HEK293 (cell line): ENCODE results near the gene SMIM29.

ENCODE experiments used
- CTCF ChIA-PET: fragments of 350-600 bp; formaldehyde crosslinking; extraction: SDS; loops from one replicate; lab custom pipeline; 2021; ENCODE audit warnings: antibody characterized with exemption; lab: Yijun Ruan, JAX
- POLR2A ChIA-PET: fragments of 300-600 bp; formaldehyde crosslinking; extraction: SDS; loops from one replicate; lab custom pipeline; 2020; ENCODE audit warnings: antibody characterized with exemption, inconsistent platforms; lab: Yijun Ruan, JAX
- H3K27ac ChIP-seq: fragments of 200-500 bp; sonication (Bioruptor generic); 2 replicates; pipeline ENCODE4 v1.5.1; 2014; ENCODE audit warnings: low read depth, low read length, control low read depth, inconsistent platforms; ENCODE audit errors: extremely low read depth
- H3K36me3 ChIP-seq, 2 experiments: fragments of 200-500 bp in 1 of 2; sonication (Bioruptor generic) in 1 of 2; 1 replicate in 1 of 2; 2 replicates in 1 of 2; pipeline ENCODE4 v1.5.1; 2014 to 2017; ENCODE audit warnings: inconsistent platforms in 2 of 2, low read length in 2 of 2; ENCODE audit not compliant: control insufficient read depth in 2 of 2, insufficient read depth in 1 of 2
- H3K4me1 ChIP-seq: fragments of 200-500 bp; sonication (Bioruptor generic); 2 replicates; pipeline ENCODE4 v1.5.1; 2014; ENCODE audit warnings: mild to moderate bottlenecking, low read length, inconsistent platforms; ENCODE audit not compliant: control insufficient read depth, insufficient read depth
- H3K4me3 ChIP-seq: 2 replicates; pipeline ENCODE4 v1.5.1; 2011; ENCODE audit warnings: low read depth, mild to moderate bottlenecking, control low read depth, low read length, moderate library complexity
- H3K9me3 ChIP-seq: fragments of 200-500 bp; sonication (Bioruptor generic); 2 replicates; pipeline ENCODE4 v1.5.1; 2014; ENCODE audit warnings: low read depth, low read length, inconsistent platforms; ENCODE audit not compliant: control insufficient read depth, insufficient read depth
- BCL11A ChIP-seq: fragments of 450-650 bp; formaldehyde crosslinking; IDR thresholded peaks from 2 replicates; pipeline ENCODE4 v1.5.1; 2016; ENCODE audit warnings: low read depth, missing biosample characterization, missing genetic modification characterization
- EGR2 ChIP-seq: fragments of 450-650 bp; formaldehyde crosslinking; IDR thresholded peaks from 2 replicates; pipeline ENCODE4 v1.5.1; 2016; ENCODE audit warnings: low read depth, missing biosample characterization, missing genetic modification characterization
- GLIS1 ChIP-seq: fragments of 450-650 bp; formaldehyde crosslinking; IDR thresholded peaks from 2 replicates; pipeline ENCODE4 v1.5.1; 2016; ENCODE audit warnings: missing biosample characterization, missing genetic modification characterization
- INSM2 ChIP-seq: fragments of 450-650 bp; formaldehyde crosslinking; IDR thresholded peaks from 2 replicates; pipeline ENCODE4 v1.5.1; 2016; ENCODE audit warnings: missing biosample characterization, missing genetic modification characterization
- PRDM2 ChIP-seq: fragments of 450-650 bp; formaldehyde crosslinking; IDR thresholded peaks from 2 replicates; pipeline ENCODE4 v1.5.1; 2016; ENCODE audit warnings: missing biosample characterization, missing genetic modification characterization, borderline replicate concordance
- SALL2 ChIP-seq: fragments of 450-650 bp; formaldehyde crosslinking; IDR thresholded peaks from 2 replicates; pipeline ENCODE4 v1.5.0; 2017; ENCODE audit warnings: missing biosample characterization, mild to moderate bottlenecking, missing genetic modification characterization, borderline replicate concordance
- YY2 ChIP-seq: fragments of 450-650 bp; formaldehyde crosslinking; IDR thresholded peaks from 2 replicates; pipeline ENCODE4 v1.5.1; 2016; ENCODE audit warnings: missing biosample characterization, missing genetic modification characterization
- ZNF155 ChIP-seq: fragments of 450-650 bp; formaldehyde crosslinking; IDR thresholded peaks from 2 replicates; pipeline ENCODE4 v1.5.1; 2016; ENCODE audit warnings: missing biosample characterization, missing genetic modification characterization
- ZNF184 ChIP-seq: fragments of 450-650 bp; IDR thresholded peaks from 2 replicates; pipeline ENCODE4 v1.5.1; 2018; ENCODE audit warnings: missing biosample characterization, mild to moderate bottlenecking, missing genetic modification characterization
- ZNF366 ChIP-seq: fragments of 450-650 bp; formaldehyde crosslinking; conservative IDR thresholded peaks from 2 replicates; pipeline ENCODE4 v1.5.1; 2016; ENCODE audit warnings: missing biosample characterization, missing genetic modification characterization
- ZNF416 ChIP-seq: fragments of 450-650 bp; formaldehyde crosslinking; IDR thresholded peaks from 2 replicates; pipeline ENCODE4 v1.5.1; 2016; ENCODE audit warnings: missing biosample characterization, missing genetic modification characterization
- ZNF529 ChIP-seq: fragments of 450-650 bp; formaldehyde crosslinking; IDR thresholded peaks from 2 replicates; pipeline ENCODE4 v1.5.1; 2017; ENCODE audit warnings: missing genetic modification characterization, missing biosample characterization; ENCODE audit not compliant: insufficient replicate concordance
- ZNF544 ChIP-seq: fragments of 450-650 bp; formaldehyde crosslinking; IDR thresholded peaks from 2 replicates; pipeline ENCODE4 v1.5.0; 2017; ENCODE audit warnings: missing biosample characterization, missing genetic modification characterization
- ZNF548 ChIP-seq: fragments of 450-650 bp; formaldehyde crosslinking; IDR thresholded peaks from 2 replicates; pipeline ENCODE4 v1.5.1; 2016; ENCODE audit warnings: missing biosample characterization, missing genetic modification characterization
- ZNF571 ChIP-seq: fragments of 450-650 bp; formaldehyde crosslinking; IDR thresholded peaks from 2 replicates; pipeline ENCODE4 v1.5.0; 2017; ENCODE audit warnings: missing biosample characterization, missing genetic modification characterization
- ZNF621 ChIP-seq: fragments of 450-650 bp; formaldehyde crosslinking; IDR thresholded peaks from 2 replicates; pipeline ENCODE4 v1.5.1; 2017; ENCODE audit warnings: missing biosample characterization, missing genetic modification characterization
- ZNF623 ChIP-seq: fragments of 450-650 bp; formaldehyde crosslinking; IDR thresholded peaks from 2 replicates; pipeline ENCODE4 v1.5.1; 2016; ENCODE audit warnings: missing biosample characterization, missing genetic modification characterization
- ZNF707 ChIP-seq: fragments of 450-650 bp; formaldehyde crosslinking; IDR thresholded peaks from 2 replicates; pipeline ENCODE4 v1.5.1; 2016; ENCODE audit warnings: missing biosample characterization, missing genetic modification characterization
- TF ChIP-seq, protein P1 (sequence below): fragments of 450-650 bp; formaldehyde crosslinking; IDR thresholded peaks from 2 replicates; pipeline ENCODE4 v1.5.1; 2016; ENCODE audit warnings: missing biosample characterization, missing genetic modification characterization

SMIM29 gene

DNA sequence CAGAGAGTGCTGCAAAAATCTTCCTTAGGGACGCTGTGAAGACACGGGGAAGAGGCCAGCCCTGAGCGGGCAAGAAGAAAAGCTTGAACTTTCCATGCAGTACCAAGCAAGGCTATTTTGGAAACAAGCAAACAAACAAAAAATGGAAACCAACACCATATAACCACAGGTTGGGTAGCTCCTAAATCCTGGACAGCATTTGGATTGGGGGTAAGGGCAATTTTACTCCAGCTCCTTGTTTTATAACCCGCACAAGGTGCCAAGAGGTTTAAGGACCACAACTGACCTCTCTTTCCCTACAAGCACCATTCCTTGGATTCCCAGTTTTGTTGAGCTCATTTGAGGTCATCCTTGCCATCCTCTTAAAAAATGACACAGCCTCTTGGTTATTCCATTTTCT lies 31.4 kb upstream of the SMIM29 start:
- no peaks in the 10 kb centered on the region for H3K4me1 ChIP-seq
- no peak overlapping the region for H3K27ac ChIP-seq
- ChIA-PET POLR2A (no interaction called here), CTCF (no interaction called here)
- H3K36me3 ChIP-seq = peaks cover 0 to 12% of the 10 kb centered on the region in 2 experiments; a peak in 1 of 3 replicates
- H3K9me3 ChIP-seq = no peaks in the 10 kb centered on the region
- no peak for TF ChIP-seq GLIS1 (tag by site-specific recombination)
- no peak for TF ChIP-seq EGR2 (tag by site-specific recombination)
- no peak for TF ChIP-seq YY2 (tag by site-specific recombination)
- no peak for TF ChIP-seq ZNF184 (tag by site-specific recombination)
- no peak for TF ChIP-seq BCL11A (tag by site-specific recombination)
- TF ChIP-seq ZNF623 (tag by site-specific recombination) = no peak
- TF ChIP-seq INSM2 (tag by site-specific recombination) = no peak
- TF ChIP-seq PRDM2 (tag by site-specific recombination) = no peak
- no peak for TF ChIP-seq ZNF707 (tag by site-specific recombination)
- no peak for TF ChIP-seq ZNF544 (tag by site-specific recombination)
- TF ChIP-seq SALL2 (tag by site-specific recombination) = no peak
- TF ChIP-seq ZNF416 (tag by site-specific recombination) = no peak
- no peak for TF ChIP-seq ZNF571 (tag by site-specific recombination)
- TF ChIP-seq ZNF155 (tag by site-specific recombination) = no peak
- H3K4me3 ChIP-seq = no peak overlapping the region

DNA sequence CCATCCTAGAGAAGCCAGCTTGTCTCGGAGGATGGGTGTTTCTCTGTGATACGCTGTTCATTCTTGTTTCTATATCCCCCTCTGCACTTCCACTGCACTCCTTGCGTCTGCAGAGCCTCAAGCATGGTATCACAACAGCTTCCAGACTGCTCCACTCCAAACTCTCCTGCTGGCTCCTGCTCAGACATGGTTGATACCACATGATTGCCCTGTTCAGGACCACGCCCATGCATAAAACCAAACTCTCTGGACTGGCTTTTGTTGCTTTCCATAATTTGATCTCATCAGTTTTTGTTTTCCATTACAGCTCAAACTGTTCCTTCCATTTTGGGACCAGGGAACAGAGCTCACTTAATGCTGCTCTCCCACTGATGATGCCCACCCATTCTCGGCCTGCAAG lies 30.0 kb upstream of the SMIM29 start:
- CTCF ChIA-PET = no interaction called here
- H3K4me1 ChIP-seq = no peaks in the 10 kb centered on the region
- POLR2A ChIA-PET = no interaction called here

More for the DNA sequence above, 30.0 kb upstream of the SMIM29 start:
- TF ChIP-seq ZNF529 (tag by site-specific recombination) (no peak), ZNF621 (tag by site-specific recombination) (no peak), ZNF548 (tag by site-specific recombination) (no peak), ZNF366 (tag by site-specific recombination) (no peak)
- TF ChIP-seq, protein P1, sequence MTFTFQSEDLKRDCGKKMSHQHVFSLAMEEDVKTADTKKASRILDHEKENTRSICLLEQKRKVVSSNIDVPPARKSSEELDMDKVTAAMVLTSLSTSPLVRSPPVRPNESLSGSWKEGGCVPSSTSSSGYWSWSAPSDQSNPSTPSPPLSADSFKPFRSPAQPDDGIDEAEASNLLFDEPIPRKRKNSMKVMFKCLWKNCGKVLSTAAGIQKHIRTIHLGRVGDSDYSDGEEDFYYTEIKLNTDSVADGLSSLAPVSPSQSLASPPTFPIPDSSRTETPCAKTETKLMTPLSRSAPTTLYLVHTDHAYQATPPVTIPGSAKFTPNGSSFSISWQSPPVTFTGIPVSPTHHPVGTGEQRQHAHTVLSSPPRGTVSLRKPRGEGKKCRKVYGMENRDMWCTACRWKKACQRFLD (tag by site-specific recombination) = no peak
- H3K36me3 ChIP-seq = peaks cover 0 to 7% of the 10 kb centered on the region in 2 experiments; a peak in 1 of 3 replicates
- no peak overlapping the region for H3K27ac ChIP-seq
- H3K4me3 ChIP-seq = no peak overlapping the region
- no peaks in the 10 kb centered on the region for H3K9me3 ChIP-seq
